AG10803 (cell line): ENCODE results near the gene MRPL39.

Experiments
- DNase-seq: peaks from one replicate; pipeline ENCODE4 v3.0.0; 2010; ENCODE audit warnings: low read depth
- H3K4me3 ChIP-seq: 2 replicates; pipeline ENCODE4 v1.5.1; 2011; ENCODE audit warnings: mild to moderate bottlenecking, low read length, control low read depth
- CTCF ChIP-seq: conservative IDR thresholded peaks from 2 replicates; pipeline ENCODE4 v1.5.1; 2011; ENCODE audit warnings: mild to moderate bottlenecking, low read length, control low read depth, inconsistent platforms

The MRPL39 gene

GRCh38 chr21:25582888-25583287, 24.4 kb downstream of the MRPL39 start:
- DNase-seq = no peak
- H3K4me3 ChIP-seq = no peak overlapping the region
- TF ChIP-seq CTCF = no peak

GRCh38 chr21:25582164-25582790, 25.0 kb downstream of the MRPL39 start:
- no peak for DNase-seq
- H3K4me3 ChIP-seq = no peak overlapping the region
- TF ChIP-seq CTCF = no peak

- DNase-seq = no peak
- TF ChIP-seq CTCF = no peak
- H3K4me3 ChIP-seq = no peak overlapping the region
Measured at GRCh38 chr21:25581582-25581981, 25.7 kb downstream of the MRPL39 start.

- no peak overlapping the region for H3K4me3 ChIP-seq
- no peak for TF ChIP-seq CTCF
- DNase-seq = no peak
Measured at GRCh38 chr21:25580912-25581260, 26.4 kb downstream of the MRPL39 start.

- TF ChIP-seq CTCF = no peak
- no peak for DNase-seq
- H3K4me3 ChIP-seq = no peak overlapping the region
Measured at GRCh38 chr21:25579226-25580013, 27.9 kb downstream of the MRPL39 start.

GRCh38 chr21:25578056-25578961, 29.0 kb downstream of the MRPL39 start:
- no peak for DNase-seq
- no peak overlapping the region for H3K4me3 ChIP-seq
- TF ChIP-seq CTCF = no peak
